Measurements from ENCODE around the gene S100A1.
"Not testable (repeated sequence)": the region's sequence is repeated elsewhere in the genome, so short reads cannot be mapped to it uniquely, and the experiment has no call there.

Gene S100A1

GRCh38 chr1:153633161-153633753 lies 5.0 kb downstream of the S100A1 start:
- no peak for DNase-seq

- DNase-seq, result peak; percentile 100
Measured at GRCh38 chr1:153633754-153634665, 5.8 kb downstream of the S100A1 start, which contains the start of gene CHTOP. TSS of gene CHTOP (plus strand) at chr1:153634066. CDS start at chr1:153636589, 2,523 bp downstream.

DNA sequence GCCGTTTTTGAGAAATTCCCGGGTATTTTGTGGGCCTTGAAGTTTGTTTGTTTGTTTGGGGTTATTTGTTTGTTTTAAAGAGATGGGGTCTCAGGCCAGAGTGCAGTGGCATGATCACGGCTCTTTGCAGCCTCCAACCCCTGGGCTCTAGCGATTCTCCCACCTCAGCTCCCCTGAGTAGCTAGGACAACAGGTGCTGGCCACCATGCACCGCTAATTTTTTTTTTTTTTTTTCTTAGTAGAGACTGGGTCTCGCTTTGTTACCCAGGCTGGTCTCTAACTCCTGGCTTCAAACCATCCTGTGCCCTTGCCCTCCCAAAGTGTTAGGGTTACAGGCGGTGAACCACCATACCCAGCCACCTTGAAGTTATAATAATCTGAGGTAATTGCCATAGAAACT lies 7.6 kb downstream of the S100A1 start:
- no peak for DNase-seq

DNA sequence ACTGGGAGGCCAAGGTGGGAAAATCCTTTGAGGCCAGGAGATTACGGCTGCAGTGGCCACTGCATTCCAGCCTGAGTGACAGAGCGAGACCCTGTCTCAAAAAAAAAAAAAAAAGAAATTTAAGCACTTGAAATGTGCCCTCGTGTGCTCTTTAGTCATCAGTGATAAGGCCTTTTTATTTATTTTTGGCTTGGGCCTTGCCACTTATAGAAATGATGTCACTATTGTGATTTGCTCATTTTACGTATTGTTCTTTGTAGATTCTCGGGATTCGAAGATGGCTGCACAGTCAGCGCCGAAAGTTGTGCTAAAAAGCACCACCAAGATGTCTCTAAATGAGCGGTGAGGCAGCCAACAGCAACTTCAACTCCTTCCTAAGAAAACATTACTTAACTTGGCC lies 8.1 kb downstream of the S100A1 start:
- DNase-seq, result no peak

- DNase-seq, result no peak
Measured at GRCh38 chr1:153638261-153638660, 10.0 kb downstream of the S100A1 start.

DNA sequence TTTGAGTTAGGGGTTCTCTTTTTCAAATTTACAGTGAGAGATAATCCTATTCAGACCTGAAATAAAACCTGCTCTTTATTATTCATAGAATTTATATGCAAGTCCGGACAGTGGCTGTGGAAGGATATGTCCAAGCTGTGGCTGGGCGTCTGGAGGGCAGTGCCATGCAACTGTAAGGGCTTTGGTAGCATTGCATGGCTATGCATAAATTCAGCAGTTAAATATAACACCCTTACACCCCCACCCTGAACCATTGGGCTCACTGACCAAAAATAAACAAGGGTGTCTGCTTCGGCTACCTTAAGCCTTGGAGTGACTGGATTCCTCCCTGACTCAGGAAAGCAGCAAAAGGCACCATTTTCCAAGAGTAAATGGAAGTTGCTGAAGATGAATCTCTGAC lies 11.0 kb downstream of the S100A1 start:
- no peak for DNase-seq

DNA sequence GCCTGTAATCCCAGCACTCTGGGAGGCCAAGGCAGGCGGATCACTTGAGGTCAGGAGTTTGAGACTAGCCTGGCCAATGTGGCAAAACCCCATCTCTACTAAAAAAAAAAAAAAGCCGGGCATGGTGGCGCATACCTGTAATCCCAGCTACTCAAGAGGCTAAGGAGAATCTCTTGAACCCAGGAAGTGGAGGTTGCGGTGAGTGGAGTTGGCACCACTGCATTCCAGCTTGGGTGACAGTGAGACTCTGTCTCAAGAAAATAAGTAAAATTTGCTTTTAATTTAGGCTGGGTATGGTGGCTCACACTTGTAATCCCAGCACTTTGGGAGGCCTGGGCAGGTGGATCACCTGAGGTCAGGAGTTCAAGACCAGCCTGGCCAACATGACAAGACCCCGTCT lies 12.0 kb downstream of the S100A1 start:
- not testable (repeated sequence) for DNase-seq

GRCh38 chr1:153640861-153641260 lies 12.6 kb downstream of the S100A1 start:
- no peak for DNase-seq

- DNase-seq, result no peak
Measured at GRCh38 chr1:153642161-153642560, 13.9 kb downstream of the S100A1 start.

DNA sequence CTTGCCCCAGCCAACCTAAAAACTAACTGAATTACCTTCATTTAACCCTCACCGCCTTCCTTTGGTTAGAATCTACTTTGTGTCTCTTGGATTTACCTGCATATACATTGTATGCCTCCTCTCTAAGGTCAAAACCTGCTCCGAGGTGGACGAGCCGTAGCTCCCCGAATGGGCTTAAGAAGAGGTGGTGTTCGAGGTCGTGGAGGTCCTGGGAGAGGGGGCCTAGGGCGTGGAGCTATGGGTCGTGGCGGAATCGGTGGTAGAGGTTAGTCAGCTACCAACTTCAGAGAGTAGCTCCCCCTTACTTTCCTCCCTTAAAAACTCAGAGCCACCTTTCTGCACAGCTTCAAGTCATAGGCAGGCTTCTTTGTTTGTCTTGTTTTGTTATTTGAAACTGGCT lies 14.9 kb downstream of the S100A1 start:
- DNase-seq, result no peak

DNA sequence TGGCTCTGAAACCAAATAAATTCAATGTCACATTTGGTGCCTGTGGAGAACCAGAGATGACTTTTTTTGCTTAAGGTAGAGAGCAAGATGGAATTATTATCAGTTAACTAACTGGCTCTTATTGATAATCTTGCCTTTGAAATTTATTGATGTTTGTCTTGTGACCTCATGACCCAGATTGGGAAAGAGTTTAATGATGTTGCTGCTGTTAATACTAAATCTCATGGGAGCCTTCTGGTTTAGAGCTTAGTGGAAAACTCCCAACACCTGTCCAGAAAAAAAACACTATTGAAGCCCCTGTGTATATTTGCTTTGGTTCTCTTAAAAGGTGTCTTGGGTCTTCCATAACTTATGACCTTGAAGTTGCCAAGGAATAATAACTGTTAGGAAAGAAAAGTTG lies 15.6 kb downstream of the S100A1 start:
- no peak for DNase-seq

- DNase-seq, result no peak
Measured at GRCh38 chr1:153646672-153647345, 18.6 kb downstream of the S100A1 start.

- no peak for DNase-seq
Measured at GRCh38 chr1:153647346-153647714, 19.1 kb downstream of the S100A1 start.

DNA sequence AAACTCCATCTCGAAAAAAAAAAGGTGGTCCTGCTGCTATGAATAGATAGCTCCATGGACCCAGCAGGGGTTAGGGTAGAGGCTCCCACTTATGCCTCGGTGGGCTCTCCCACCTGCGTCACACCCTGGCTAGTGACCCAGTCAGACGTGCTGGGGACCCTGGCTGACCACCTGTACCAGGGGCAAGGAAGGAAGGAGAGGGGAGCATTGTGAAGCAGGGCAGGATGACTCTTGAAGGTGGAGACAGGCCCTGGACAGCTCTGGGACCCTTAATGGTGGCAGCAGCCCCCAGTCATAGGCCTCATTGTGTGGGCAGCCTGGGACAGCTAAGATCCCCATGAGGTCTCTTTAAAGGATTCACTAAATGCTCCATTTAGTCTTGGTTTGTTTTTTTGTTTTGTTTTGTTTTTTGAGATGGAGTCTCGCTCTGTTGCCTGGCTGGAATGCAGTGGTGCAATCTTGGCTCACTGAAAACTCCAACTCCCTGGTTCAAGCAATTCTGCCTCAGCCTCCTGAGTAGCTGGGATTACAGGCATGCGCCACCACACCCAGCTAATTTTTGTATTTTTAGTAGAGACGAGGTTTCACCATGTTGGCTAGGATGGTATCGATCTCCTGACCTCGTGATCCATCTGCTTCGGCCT lies 19.9 kb downstream of the S100A1 start:
- DNase-seq, result no peak

GRCh38 chr1:153649137-153649862 lies 21.1 kb downstream of the S100A1 start:
- DNase-seq, result no peak

- DNase-seq, result no peak
Measured at GRCh38 chr1:153649863-153650235, 21.6 kb downstream of the S100A1 start.

DNA sequence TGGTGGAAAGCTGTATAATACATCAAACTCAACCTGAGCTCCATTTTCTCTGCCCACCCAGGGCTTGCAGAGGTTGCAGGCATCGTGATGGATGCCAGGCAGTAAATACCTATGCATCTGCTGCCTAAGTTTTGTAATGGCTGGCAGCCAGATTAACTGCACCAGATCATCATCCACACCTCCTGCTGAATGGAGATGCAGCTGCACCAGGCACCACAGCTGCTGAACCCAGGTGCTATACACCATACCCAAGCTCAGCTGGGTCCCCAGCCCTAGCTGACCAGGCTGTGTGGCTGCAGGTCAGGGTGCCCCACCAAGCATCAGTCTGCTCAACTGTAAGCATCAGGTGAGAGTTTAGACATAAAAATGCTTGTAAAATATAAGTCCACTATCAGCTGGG lies 23.5 kb downstream of the S100A1 start:
- no peak for DNase-seq

DNA sequence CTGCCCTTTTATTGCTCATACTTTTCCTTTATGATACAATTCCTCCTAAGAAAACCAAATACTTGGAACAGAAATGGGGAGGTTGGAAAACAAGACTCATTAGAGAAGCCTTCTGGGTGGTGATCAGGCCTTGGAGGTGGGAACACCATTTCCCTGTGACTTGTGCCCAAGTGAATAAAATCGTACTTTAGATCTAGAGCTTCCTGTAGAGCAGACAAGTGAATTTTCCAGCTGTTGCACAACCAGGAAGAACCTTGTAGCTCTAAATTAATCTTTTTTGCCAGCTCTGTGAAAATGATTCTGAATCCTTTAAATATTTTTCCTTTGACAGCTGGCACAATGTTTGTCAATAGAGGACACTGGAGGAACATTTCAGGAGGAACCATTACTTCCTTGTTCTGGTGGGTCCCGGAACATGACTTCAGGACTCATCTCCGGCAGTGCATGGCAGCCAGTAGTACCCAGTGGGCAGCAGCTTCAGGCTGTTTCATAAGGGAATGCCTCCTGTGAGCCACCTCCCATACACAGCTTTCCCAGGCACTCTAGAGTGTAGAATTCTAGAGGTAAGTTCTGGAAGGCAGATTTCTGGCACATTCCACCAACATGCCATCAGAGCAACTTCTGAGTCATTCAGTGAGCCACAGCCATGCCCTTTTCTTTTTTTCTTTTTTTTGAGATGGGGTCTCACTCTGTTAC lies 24.7 kb downstream of the S100A1 start:
- DNase-seq, result no peak

GRCh38 chr1:153655333-153655732 lies 27.1 kb downstream of the S100A1 start:
- no peak for DNase-seq

DNA sequence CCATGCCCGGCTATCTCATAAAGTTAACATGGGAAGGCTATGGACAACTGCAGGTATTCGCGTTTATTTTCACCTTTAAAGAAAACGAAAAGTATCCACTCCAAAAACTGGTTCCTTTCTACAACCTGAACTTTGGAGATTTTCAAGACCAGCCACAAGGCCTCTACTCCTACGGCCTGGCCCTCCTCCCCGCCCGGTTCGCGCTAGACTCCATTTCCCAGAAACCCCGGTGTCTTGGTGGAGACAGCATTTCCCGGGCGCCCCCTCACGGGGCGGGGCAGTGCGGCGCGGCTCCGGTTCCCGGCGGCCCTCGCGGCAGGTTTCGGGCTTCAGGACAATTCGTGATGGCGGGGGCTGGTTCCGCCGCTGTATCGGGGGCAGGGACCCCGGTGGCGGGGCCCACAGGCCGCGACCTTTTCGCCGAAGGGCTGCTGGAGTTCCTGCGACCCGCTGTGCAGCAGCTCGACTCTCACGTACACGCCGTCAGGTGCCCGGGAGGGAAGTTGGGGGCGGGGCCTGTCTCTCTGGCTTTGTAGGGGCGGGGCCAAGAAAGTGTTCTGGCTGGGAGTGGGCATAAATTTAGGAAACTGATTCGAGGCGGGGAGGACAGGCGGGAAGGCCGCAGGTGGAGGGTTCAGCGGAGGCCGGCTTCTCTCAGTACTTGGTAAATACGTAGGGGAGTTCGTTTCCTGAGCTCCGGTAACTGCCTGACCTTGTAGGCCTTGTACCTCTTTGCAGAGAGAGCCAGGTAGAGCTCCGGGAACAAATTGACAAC lies 30.4 kb downstream of the S100A1 start, which contains the start of gene SNAPIN:
SNAPIN (plus strand) TSS at position 304 of the 775 bp plus-strand sequence; CDS start at position 345, 41 bp downstream.
- peak; percentile 97 for DNase-seq

DNA sequence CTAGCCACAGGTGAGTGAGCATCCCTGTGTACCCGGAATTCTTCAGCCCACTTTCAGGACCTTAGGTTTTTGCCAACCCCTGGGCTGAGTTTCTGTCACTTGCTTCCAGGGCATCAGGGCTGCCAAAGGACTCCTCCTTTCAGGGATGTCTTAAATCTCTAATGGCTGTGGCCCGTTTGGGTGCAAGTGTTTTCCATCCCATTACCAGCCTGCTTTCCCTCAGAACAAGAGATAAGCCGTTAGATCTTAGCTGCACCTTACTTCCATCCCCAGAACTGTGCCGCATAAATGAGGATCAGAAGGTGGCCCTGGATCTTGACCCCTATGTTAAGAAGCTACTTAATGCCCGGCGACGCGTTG lies 30.9 kb downstream of the S100A1 start:
- DNase-seq, result no peak
